NCI-H146 treated with DMSO at 0.1 percent for 48 hours (cell line): ENCODE data around the gene PAX7.

ENCODE experiments used
- DNase-seq: peaks from one replicate; lab custom pipeline; 2025; ENCODE audit not compliant: unreplicated experiment; lab: John Stamatoyannopoulos, UW

PAX7 gene

GRCh38 chr1:18618546-18619466 is 11.8 kb upstream of the PAX7 start:
- DNase-seq, result no peak

- DNase-seq, result no peak
These were observed 11.2 kb upstream of the PAX7 start for GRCh38 chr1:18619467-18619835.

- DNase-seq, result no peak
These were observed 2.1 kb upstream of the PAX7 start for GRCh38 chr1:18628511-18628910.

- no peak for DNase-seq
These were observed 761 bp upstream of the PAX7 start for GRCh38 chr1:18629659-18630510.

- DNase-seq, result no peak
These were observed 1.0 kb downstream of the PAX7 start for GRCh38 chr1:18631496-18632217.

GRCh38 chr1:18632218-18632588 is 1.6 kb downstream of the PAX7 start:
- no peak for DNase-seq

- no peak for DNase-seq
These were observed 2.3 kb downstream of the PAX7 start for GRCh38 chr1:18632783-18633421.

GRCh38 chr1:18633422-18634155 is 2.9 kb downstream of the PAX7 start:
- DNase-seq, result no peak

- DNase-seq, result no peak
These were observed 3.6 kb downstream of the PAX7 start for GRCh38 chr1:18634276-18634675.

GRCh38 chr1:18635070-18635577 is 4.5 kb downstream of the PAX7 start:
- DNase-seq, result no peak

GRCh38 chr1:18635891-18636595 is 5.4 kb downstream of the PAX7 start:
- DNase-seq, result no peak

- DNase-seq, result no peak
These were observed 6.2 kb downstream of the PAX7 start for GRCh38 chr1:18636596-18637508.

- DNase-seq, result no peak
These were observed 6.9 kb downstream of the PAX7 start for GRCh38 chr1:18637511-18637960.

GRCh38 chr1:18637962-18638834 is 7.6 kb downstream of the PAX7 start:
- no peak for DNase-seq

GRCh38 chr1:18638835-18639364 is 8.3 kb downstream of the PAX7 start:
- DNase-seq, result no peak

GRCh38 chr1:18639368-18640055 is 8.9 kb downstream of the PAX7 start:
- no peak for DNase-seq
